ENCODE measurements around the gene IQGAP1. TPM values are rescaled to one million over a fixed set of nuclear protein-coding genes. Genes with fewer than 3 reads are reported as not detected.

Gene IQGAP1
- total RNA-seq, 1 donor from 2014 or later: 80.4 TPM

- peaks cover 9% of the 10 kb centered on the region for H3K36me3 Mint-ChIP-seq
- no peaks in the 10 kb centered on the region for H3K9me3 Mint-ChIP-seq
- peaks cover 33% of the 10 kb centered on the region for H3K4me1 Mint-ChIP-seq (ENCODE audit: unreplicated experiment)
- no peak for TF ChIP-seq CTCF (conservative IDR thresholded peaks at IDR 0.05)
- no peaks in the 10 kb centered on the region for H3K27me3 Mint-ChIP-seq
- peak overlapping the region; percentile 94 for H3K27ac Mint-ChIP-seq
- H3K4me3 Mint-ChIP-seq: no peak overlapping the region
- DNase-seq (ENCODE audit: extremely low spot score, unreplicated experiment): no peak
Observed at GRCh38 chr15:90400005-90400758, 12.1 kb downstream of the IQGAP1 start.

GRCh38 chr15:90400759-90401314 lies 12.8 kb downstream of the IQGAP1 start:
- no peak for TF ChIP-seq CTCF (conservative IDR thresholded peaks at IDR 0.05)
- H3K27me3 Mint-ChIP-seq: no peaks in the 10 kb centered on the region

GRCh38 chr15:90401495-90401894 lies 13.5 kb downstream of the IQGAP1 start:
- no peak for TF ChIP-seq CTCF (conservative IDR thresholded peaks at IDR 0.05)
- no peak for DNase-seq (ENCODE audit: extremely low spot score, unreplicated experiment)
- Mint-ChIP-seq H3K4me1 (ENCODE audit: unreplicated experiment) (peaks cover 31% of the 10 kb centered on the region), H3K9me3 (no peaks in the 10 kb centered on the region), H3K4me3 (peak overlapping the region; percentile 78), H3K27me3 (no peaks in the 10 kb centered on the region), H3K36me3 (no peaks in the 10 kb centered on the region), H3K27ac (peak overlapping the region; percentile 94)

More at GRCh38 chr15:90400759-90401314, 12.8 kb downstream of the IQGAP1 start:
- Mint-ChIP-seq H3K9me3 (no peaks in the 10 kb centered on the region), H3K36me3 (peaks cover 4% of the 10 kb centered on the region), H3K27ac (peak overlapping the region; percentile 94), H3K4me1 (ENCODE audit: unreplicated experiment) (peaks cover 28% of the 10 kb centered on the region), H3K4me3 (peak overlapping the region; percentile 78)
- DNase-seq (ENCODE audit: extremely low spot score, unreplicated experiment): no peak

GRCh38 chr15:90402223-90402622 lies 14.2 kb downstream of the IQGAP1 start:
- Mint-ChIP-seq H3K4me1 (ENCODE audit: unreplicated experiment) (peaks cover 33% of the 10 kb centered on the region), H3K27me3 (no peaks in the 10 kb centered on the region), H3K4me3 (peak overlapping the region; percentile 7), H3K36me3 (no peaks in the 10 kb centered on the region), H3K27ac (peak overlapping the region; percentile 94), H3K9me3 (no peaks in the 10 kb centered on the region)
- DNase-seq (ENCODE audit: extremely low spot score, unreplicated experiment): no peak
- no peak for TF ChIP-seq CTCF (conservative IDR thresholded peaks at IDR 0.05)

GRCh38 chr15:90402767-90403166 lies 14.7 kb downstream of the IQGAP1 start:
- H3K4me3 Mint-ChIP-seq: no peak overlapping the region
- peaks cover 35% of the 10 kb centered on the region for H3K4me1 Mint-ChIP-seq (ENCODE audit: unreplicated experiment)

More at GRCh38 chr15:90402767-90403166, 14.7 kb downstream of the IQGAP1 start:
- H3K9me3 Mint-ChIP-seq: no peaks in the 10 kb centered on the region
- no peaks in the 10 kb centered on the region for H3K27me3 Mint-ChIP-seq
- H3K27ac Mint-ChIP-seq: peak overlapping the region; percentile 94
- H3K36me3 Mint-ChIP-seq: no peaks in the 10 kb centered on the region
- no peak for DNase-seq (ENCODE audit: extremely low spot score, unreplicated experiment)
- TF ChIP-seq CTCF (conservative IDR thresholded peaks at IDR 0.05): no peak

Data from type B pancreatic cell (in vitro differentiated cells).